ENCODE results near the gene DMC1. TPM values are rescaled to one million over a fixed set of nuclear protein-coding genes. Genes with fewer than 3 reads are reported as not detected.
"Not testable (repeated sequence)": the region's sequence is repeated elsewhere in the genome, so short reads cannot be mapped to it uniquely, and the experiment has no call there.

Gene DMC1
- total RNA-seq, 1 experiment from 2014 or later, result 3.2 TPM

DNA sequence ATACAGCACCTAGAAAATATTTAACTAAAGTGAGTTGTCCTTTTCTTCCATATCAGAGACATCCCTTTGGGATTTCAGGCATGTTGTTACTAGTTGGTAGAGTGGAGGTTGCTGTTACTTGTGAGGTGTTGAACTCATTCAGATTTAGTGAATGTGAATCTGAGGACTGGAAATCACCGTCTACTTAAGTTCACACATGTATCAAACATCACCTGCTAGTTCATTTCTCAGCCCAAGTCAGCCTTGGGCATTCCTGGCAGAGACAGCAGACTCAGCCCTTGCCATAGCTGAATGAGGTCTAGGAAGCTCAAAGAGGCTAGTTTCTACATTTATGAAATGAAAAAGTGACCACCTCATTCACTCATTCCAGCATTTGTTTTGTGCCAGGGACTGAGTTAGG is 92.4 kb downstream of the DMC1 start:
- DNase-seq (ENCODE audit: extremely low read depth, low read depth), result no peak

GRCh38 chr22:38474003-38474607 is 95.9 kb downstream of the DMC1 start:
- DNase-seq (ENCODE audit: extremely low read depth, low read depth), result no peak

DNA sequence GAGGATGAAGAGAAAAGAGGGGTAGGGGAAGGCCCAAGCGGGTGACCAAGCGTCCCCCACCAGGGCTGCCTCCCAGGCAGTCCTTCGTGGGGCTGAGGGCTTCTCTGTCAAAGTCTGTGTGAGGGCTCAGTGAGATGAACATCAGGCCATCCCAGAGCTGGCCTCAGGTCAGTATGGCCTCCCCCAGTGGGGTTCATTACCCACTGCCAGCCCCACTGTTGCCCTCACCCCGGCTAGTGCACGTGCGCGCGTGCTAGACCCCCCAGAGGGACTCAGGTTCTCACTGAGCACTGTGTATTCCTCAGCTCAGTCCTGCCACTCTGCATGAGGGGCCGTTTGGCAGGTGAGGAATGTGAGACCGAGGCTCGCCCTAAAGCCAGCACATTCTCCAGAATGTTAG is 98.7 kb downstream of the DMC1 start:
- DNase-seq (ENCODE audit: extremely low read depth, low read depth), result no peak

GRCh38 chr22:38470179-38470578 is 99.8 kb downstream of the DMC1 start:
- not testable (repeated sequence) for DNase-seq (ENCODE audit: extremely low read depth, low read depth)

- no peak for DNase-seq (ENCODE audit: extremely low read depth, low read depth)
Observed at GRCh38 chr22:38469306-38469781, 100.6 kb downstream of the DMC1 start.

Other genes with a start within 250 kb of the DMC1 start
- gene KCNJ4, start 115.0 kb downstream of the DMC1 start, total RNA-seq (2014; rRNA removed; shearing (Covaris generic)), result not detected in 2 replicates
- gene KDELR3, start 102.1 kb downstream of the DMC1 start, total RNA-seq (2014; rRNA removed; shearing (Covaris generic)), result 9.7 and 10.9 TPM in 2 replicates
- gene DDX17, start 63.9 kb downstream of the DMC1 start, total RNA-seq (2014; rRNA removed; shearing (Covaris generic)), result 142 and 156 TPM in 2 replicates
- 0.89 and 1.2 TPM in 2 replicates for gene FAM227A, start 86.2 kb upstream of the DMC1 start, total RNA-seq (2014; rRNA removed; shearing (Covaris generic))
- gene CBY1, start 86.5 kb upstream of the DMC1 start, total RNA-seq (2014; rRNA removed; shearing (Covaris generic)), result 6.1 and 7.9 TPM in 2 replicates
- 26.1 and 28.5 TPM in 2 replicates for gene TOMM22, start 111.8 kb upstream of the DMC1 start, total RNA-seq (2014; rRNA removed; shearing (Covaris generic))
- gene JOSD1, start 130.8 kb upstream of the DMC1 start, total RNA-seq (2014; rRNA removed; shearing (Covaris generic)), result 42.8 and 49.9 TPM in 2 replicates
- gene GTPBP1, start 135.8 kb upstream of the DMC1 start, total RNA-seq (2014; rRNA removed; shearing (Covaris generic)), result 9.8 and 12.3 TPM in 2 replicates
- 15.6 and 18.5 TPM in 2 replicates for gene SUN2, start 185.8 kb upstream of the DMC1 start, total RNA-seq (2014; rRNA removed; shearing (Covaris generic))
- 6.9 and 9.5 TPM in 2 replicates for gene DNAL4, start 224.0 kb upstream of the DMC1 start, total RNA-seq (2014; rRNA removed; shearing (Covaris generic))